Natural killer cell (primary cell): ENCODE results near the gene CCL2. TPM values are rescaled to one million over a fixed set of nuclear protein-coding genes. Genes with fewer than 3 reads are reported as not detected.
"Not testable (repeated sequence)": the region's sequence is repeated elsewhere in the genome, so short reads cannot be mapped to it uniquely, and the experiment has no call there.

Source experiments
- ATAC-seq, 3 donors: fragments of 150-1000 bp in 2 of 3; fragments of 200-7000 bp in 1 of 3; cut with Tn5 transposase; 1 replicate in 1 of 3; 2 replicates in 2 of 3; pipeline ENCODE4 v1.10.0; 2021; ENCODE audit warnings: mild to moderate bottlenecking in 2 of 3, moderate library complexity in 2 of 3
- DNase-seq, 2 donors: peaks; one replicate each; pipeline versions ENCODE4 v3.0.0 to v3.0.0-alpha.2; 2013 to 2021; ENCODE audit warnings: mixed read lengths in 1 of 2
- H3K27ac ChIP-seq: one replicate; pipeline ENCODE4 v1.5.1; 2013; ENCODE audit warnings: mild to moderate bottlenecking, low read length
- H3K27me3 ChIP-seq: one replicate; pipeline ENCODE4 v1.6.1; 2013; ENCODE audit warnings: low read length; ENCODE audit not compliant: control insufficient read depth, insufficient read depth
- H3K36me3 ChIP-seq: one replicate; pipeline ENCODE4 v1.6.1; 2013; ENCODE audit warnings: low read length; ENCODE audit not compliant: control insufficient read depth, insufficient read depth
- H3K4me1 ChIP-seq: one replicate; pipeline ENCODE4 v1.6.1; 2013; ENCODE audit warnings: low read length; ENCODE audit not compliant: control insufficient read depth, insufficient read depth
- H3K4me3 ChIP-seq: one replicate; pipeline ENCODE4 v1.5.1; 2013; ENCODE audit warnings: low read length
- H3K9me3 ChIP-seq: one replicate; pipeline ENCODE4 v1.6.1; 2013; ENCODE audit warnings: low read length; ENCODE audit not compliant: control insufficient read depth, insufficient read depth
- H3K27ac Mint-ChIP-seq, 2 donors: one replicate each; pipeline ENCODE4 v1.8.0; 2022; ENCODE audit warnings: mild to moderate bottlenecking in 2 of 2, mixed read lengths in 2 of 2, moderate library complexity in 1 of 2
- H3K27me3 Mint-ChIP-seq, 2 donors: one replicate each; pipeline ENCODE4 v1.8.0; 2022; ENCODE audit warnings: low read depth in 2 of 2, mixed read lengths in 2 of 2
- H3K36me3 Mint-ChIP-seq: one replicate; pipeline ENCODE4 v1.8.0; 2022; ENCODE audit warnings: mixed read lengths
- H3K4me1 Mint-ChIP-seq, 2 donors: one replicate each; pipeline ENCODE4 v1.8.0; 2022; ENCODE audit warnings: mixed read lengths in 2 of 2
- H3K4me3 Mint-ChIP-seq: one replicate; pipeline ENCODE4 v1.8.0; 2022; ENCODE audit warnings: mild to moderate bottlenecking, moderate library complexity, mixed read lengths
- H3K9me3 Mint-ChIP-seq, 2 donors: one replicate each; pipeline ENCODE4 v1.8.0; 2022; ENCODE audit warnings: mixed read lengths in 2 of 2
- WGBS: methylation state at CpG from one replicate; pipeline ENCODE4 v1.1.7; 2013; ENCODE audit warnings: missing lambda C conversion rate; ENCODE audit not compliant: insufficient coverage; 5-methylcytosine and 5-hydroxymethylcytosine counted together
- intact Hi-C: fragments of 100-400 bp; cut with micrococcal nuclease; formaldehyde crosslinking; loops from one replicate; pipeline ENCODE4 v1.14.2; 2022
- total RNA-seq, 4 donors: library from RNA; stranded (reverse); fragments of 120-200 nt in 1 of 4; gene quantifications; one replicate each; pipeline versions ENCODE4 v1.2.3 to v1.2.4, GENCODE V29; 2013 to 2022
- TF ChIP-seq, protein P1 (sequence below): fragments of 200-600 bp; IDR thresholded peaks from one replicate; pipeline ENCODE4 v1.8.0; 2022; ENCODE audit warnings: antibody characterized with exemption

CCL2 gene
- total RNA-seq, 3 donors from 2014 or later (not counting 1 experiment from before 2014, with no cell fraction given), result not detected

DNA sequence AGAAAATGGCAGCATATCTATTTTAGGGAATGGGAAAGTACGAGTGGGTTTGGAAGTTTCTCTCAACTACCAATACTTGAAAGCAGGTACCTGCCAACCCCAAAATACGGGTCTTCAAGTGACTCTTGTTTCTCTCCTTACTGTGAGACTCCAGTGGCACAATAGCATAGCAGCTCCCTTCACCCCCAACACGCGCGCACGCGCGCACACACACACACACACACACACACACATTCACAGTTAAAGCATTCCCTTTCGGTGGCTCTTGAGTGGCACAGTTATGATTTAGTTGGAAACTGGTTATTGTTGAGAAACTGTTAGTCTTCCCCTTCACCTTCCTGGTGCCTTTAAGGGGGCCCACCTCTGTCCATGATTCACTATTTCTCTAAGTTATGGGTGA, 30.0 kb upstream of the CCL2 start:
- 91% methylated on average over 7 of the region's 9 CpGs for WGBS
- TF ChIP-seq, protein P1, sequence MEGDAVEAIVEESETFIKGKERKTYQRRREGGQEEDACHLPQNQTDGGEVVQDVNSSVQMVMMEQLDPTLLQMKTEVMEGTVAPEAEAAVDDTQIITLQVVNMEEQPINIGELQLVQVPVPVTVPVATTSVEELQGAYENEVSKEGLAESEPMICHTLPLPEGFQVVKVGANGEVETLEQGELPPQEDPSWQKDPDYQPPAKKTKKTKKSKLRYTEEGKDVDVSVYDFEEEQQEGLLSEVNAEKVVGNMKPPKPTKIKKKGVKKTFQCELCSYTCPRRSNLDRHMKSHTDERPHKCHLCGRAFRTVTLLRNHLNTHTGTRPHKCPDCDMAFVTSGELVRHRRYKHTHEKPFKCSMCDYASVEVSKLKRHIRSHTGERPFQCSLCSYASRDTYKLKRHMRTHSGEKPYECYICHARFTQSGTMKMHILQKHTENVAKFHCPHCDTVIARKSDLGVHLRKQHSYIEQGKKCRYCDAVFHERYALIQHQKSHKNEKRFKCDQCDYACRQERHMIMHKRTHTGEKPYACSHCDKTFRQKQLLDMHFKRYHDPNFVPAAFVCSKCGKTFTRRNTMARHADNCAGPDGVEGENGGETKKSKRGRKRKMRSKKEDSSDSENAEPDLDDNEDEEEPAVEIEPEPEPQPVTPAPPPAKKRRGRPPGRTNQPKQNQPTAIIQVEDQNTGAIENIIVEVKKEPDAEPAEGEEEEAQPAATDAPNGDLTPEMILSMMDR, result no peak
- Histone ChIP-seq H3K9me3 (no peaks in the 10 kb centered on the region), H3K27ac (no peak overlapping the region), H3K4me3 (no peak overlapping the region), H3K27me3 (no peaks in the 10 kb centered on the region), H3K36me3 (no peaks in the 10 kb centered on the region), H3K4me1 (no peaks in the 10 kb centered on the region)
- intact Hi-C loops, result no loop called here
- peaks cover 17 to 30% of the 10 kb centered on the region in 2 donors for H3K27me3 Mint-ChIP-seq
- ATAC-seq (no peak), DNase-seq (no peak)
- no peak overlapping the region for H3K27ac Mint-ChIP-seq
- H3K36me3 Mint-ChIP-seq, result no peaks in the 10 kb centered on the region
- no peak overlapping the region for H3K4me3 Mint-ChIP-seq
- no peaks in the 10 kb centered on the region for H3K9me3 Mint-ChIP-seq
- H3K4me1 Mint-ChIP-seq, result no peaks in the 10 kb centered on the region

DNA sequence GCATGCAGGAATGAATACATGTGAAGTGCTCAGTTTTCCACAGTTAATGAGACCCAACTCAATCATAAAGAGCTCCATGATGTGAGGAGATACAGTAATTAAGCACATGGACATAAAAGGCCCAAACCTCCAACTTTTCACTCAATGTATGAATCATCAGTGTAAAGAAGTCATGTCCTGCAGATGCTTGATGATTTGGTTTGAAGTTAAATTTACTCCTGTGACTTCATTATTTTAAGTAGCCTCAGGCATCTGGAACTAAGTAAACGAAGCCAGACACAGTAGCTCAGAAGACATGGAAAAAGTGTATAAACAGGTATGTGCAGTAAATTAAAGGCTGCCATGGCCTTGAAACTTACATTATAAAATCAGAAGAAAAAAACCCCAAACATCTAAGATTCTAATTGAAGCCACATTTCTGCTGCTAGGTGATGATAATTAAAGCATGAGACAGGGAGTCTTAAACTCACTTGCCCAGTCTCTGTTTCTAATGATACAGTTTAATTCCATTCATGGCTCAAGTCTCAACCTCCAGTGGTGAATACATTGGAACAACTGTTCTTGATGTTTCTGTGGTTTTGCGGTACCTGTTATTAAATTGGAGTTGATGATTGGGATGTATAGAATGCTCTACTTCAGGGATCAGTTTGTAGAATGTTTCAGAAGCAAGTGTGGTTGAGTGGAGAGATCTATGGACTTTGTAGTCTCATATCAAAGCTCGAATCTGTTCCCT, 28.9 kb upstream of the CCL2 start:
- Histone ChIP-seq H3K36me3 (no peaks in the 10 kb centered on the region), H3K9me3 (no peaks in the 10 kb centered on the region), H3K4me3 (no peak overlapping the region), H3K27ac (no peak overlapping the region), H3K27me3 (no peaks in the 10 kb centered on the region), H3K4me1 (no peaks in the 10 kb centered on the region)
- H3K27ac Mint-ChIP-seq, result no peak overlapping the region
- no peaks in the 10 kb centered on the region for H3K9me3 Mint-ChIP-seq
- peaks cover 16 to 26% of the 10 kb centered on the region in 2 donors for H3K27me3 Mint-ChIP-seq
- H3K4me1 Mint-ChIP-seq, result no peaks in the 10 kb centered on the region
- 73% methylated on average over 3 of the region's 3 CpGs for WGBS
- no peak for DNase-seq
- no peaks in the 10 kb centered on the region for H3K36me3 Mint-ChIP-seq
- intact Hi-C loops, result no loop called here
- TF ChIP-seq, protein P1, result no peak
- ATAC-seq, result no peak
- no peak overlapping the region for H3K4me3 Mint-ChIP-seq

DNA sequence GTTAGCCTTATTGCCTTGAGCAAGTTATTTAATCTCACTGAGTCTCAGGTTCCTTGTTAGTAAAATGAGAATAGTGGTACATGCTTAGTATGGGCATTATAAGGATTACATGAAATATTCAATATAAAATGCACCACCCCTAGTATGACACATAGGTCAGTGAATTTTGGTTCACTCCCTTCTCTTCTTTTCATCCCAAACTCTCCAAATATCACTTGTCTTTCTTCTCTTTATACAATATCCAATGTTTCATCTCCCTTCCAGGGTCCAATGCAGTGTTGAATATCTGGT, 28.4 kb upstream of the CCL2 start:
- ATAC-seq (no peak), DNase-seq (no peak)
- Mint-ChIP-seq H3K9me3 (no peaks in the 10 kb centered on the region), H3K27ac (no peak overlapping the region), H3K36me3 (no peaks in the 10 kb centered on the region), H3K4me1 (no peaks in the 10 kb centered on the region), H3K27me3 (peaks cover 15 to 21% of the 10 kb centered on the region in 2 donors), H3K4me3 (no peak overlapping the region)
- TF ChIP-seq, protein P1, result no peak
- Histone ChIP-seq H3K4me1 (no peaks in the 10 kb centered on the region), H3K27me3 (no peaks in the 10 kb centered on the region), H3K27ac (no peak overlapping the region), H3K9me3 (no peaks in the 10 kb centered on the region), H3K4me3 (no peak overlapping the region), H3K36me3 (no peaks in the 10 kb centered on the region)
- intact Hi-C loops, result no loop called here

DNA sequence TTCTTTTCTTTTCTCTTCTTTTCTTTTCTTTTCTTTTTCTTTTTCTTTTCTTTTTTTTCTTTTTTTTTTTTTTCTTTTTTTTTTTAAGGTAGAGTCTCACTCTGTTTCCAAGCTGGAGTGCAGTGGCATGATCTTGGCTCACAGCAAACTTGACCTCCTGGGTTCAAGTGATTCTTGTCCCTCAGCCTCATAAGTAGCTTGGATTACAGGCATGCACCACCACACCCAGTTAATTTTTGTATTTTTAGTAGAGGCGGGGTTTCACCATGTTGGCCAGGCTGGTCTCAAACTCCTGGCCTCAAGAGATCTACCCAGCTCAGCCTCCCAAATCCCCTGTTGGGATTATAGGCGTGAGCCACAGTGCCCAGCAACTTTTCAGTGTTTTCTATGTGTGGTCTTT, 27.8 kb upstream of the CCL2 start:
- H3K36me3 ChIP-seq, ATAC-seq, H3K9me3 ChIP-seq, H3K4me3 ChIP-seq, H3K9me3 Mint-ChIP-seq, H3K27me3 ChIP-seq, H3K27ac Mint-ChIP-seq, intact Hi-C loops, H3K4me3 Mint-ChIP-seq, DNase-seq, H3K4me1 Mint-ChIP-seq, H3K27ac ChIP-seq, H3K36me3 Mint-ChIP-seq, H3K4me1 ChIP-seq: not testable (repeated sequence)
- WGBS, result 78% methylated on average over 2 of the region's 2 CpGs
- H3K27me3 Mint-ChIP-seq, result peaks cover 15% of the 10 kb centered on the region in 2 donors
